NCI-H1694 (cell line): Measurements from ENCODE around the gene NOS1AP.

Experiments used
- DNase-seq: peaks from one replicate; lab custom pipeline; 2025; lab: John Stamatoyannopoulos, UW

NOS1AP gene

DNA sequence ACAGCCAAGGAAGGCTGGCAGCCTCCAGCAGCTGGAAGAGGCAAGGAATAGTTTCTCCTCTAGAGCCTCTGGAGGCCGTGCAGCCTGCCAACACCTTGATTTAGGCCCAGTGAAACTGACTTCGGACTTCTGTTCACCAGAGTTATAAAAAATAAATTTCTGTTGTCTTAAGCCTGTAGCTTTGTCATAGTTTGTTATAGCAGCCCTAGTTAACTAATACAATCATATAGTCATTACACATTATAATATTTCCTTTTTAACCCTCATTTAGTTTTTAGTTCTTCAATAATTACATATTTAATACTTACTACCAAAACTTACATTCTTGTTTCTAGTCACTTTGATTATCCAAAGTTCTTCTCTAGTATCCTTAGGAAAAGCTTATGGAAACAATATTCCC is 20.3 kb downstream of the NOS1AP start:
- DNase-seq = no peak

DNA sequence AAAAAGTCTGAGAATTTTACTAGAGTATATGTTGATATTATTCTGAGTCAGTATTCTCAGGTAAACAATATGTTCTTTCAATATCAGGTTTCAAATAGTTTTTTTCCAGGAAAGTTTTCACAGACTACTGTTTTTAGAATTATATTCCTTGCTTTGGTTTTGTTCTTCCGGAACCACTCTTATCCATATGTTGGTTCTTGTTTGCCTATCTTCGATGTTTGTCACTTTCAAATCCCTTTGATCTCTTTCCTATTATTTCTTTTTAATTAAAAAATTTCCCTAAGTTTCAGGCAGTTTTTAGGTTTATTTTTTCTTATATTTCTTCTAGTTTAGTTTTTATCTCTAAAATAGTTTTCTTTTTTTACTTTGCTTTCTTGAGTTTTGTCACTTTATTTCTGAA is 20.9 kb downstream of the NOS1AP start:
- DNase-seq = no peak

DNA sequence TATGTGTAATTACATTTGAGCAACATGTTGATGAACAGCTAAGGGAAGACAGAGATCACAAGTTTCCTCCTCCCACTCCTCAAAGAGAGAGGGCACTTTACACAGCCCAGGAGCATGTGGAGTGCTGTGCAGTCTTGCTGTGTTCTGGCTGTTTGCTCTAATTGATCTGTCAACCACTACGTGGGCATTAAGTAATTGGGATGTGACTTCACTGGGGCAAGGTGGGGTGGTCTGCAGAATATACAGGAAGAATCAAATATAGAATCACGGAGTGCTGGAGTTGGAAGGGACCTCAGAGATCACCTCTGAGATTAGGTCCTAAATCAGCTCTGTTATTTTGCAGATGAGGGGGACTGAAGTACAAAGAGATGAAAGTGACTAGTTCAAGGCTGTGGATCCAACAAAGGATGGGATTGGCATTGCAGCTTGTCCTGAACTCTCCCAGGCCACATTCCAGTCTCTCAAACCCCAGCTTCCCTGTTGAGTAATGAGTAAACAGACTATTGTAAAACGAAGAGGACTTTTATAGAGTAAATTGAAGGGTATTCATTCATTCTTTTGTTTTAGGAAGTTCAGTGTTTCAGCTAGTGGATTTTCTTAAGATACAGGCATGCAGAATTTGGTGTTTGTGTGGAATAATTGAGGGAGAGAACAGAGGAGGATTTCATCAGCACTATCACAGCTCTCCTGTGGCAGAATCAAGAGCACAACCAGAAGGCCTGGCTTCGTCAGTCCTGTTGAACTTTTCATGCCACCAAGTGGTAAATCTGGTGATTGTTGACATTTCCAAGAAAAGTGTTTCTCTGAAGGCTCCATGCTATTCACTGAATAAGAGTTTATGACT is 22.4 kb downstream of the NOS1AP start:
- DNase-seq = no peak

DNA sequence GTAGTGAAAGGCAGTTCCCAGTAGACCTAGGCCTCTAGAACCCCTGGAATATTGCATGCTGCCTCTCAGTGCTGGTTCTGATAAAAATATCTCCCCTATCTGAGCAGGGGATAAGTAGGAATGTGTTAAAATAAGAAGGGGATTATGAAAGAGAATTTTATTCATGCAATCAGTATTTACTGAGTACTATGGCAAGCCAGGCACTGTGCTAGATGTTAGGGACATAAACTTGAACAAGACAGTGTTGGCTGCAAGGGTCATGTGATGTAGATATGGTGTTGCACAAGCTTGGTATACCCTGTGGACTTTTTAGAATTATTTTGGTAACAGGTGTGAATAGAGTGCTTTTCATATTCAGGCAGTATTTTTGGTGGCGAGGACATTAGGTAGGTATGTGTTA is 23.6 kb downstream of the NOS1AP start:
- no peak for DNase-seq

DNA sequence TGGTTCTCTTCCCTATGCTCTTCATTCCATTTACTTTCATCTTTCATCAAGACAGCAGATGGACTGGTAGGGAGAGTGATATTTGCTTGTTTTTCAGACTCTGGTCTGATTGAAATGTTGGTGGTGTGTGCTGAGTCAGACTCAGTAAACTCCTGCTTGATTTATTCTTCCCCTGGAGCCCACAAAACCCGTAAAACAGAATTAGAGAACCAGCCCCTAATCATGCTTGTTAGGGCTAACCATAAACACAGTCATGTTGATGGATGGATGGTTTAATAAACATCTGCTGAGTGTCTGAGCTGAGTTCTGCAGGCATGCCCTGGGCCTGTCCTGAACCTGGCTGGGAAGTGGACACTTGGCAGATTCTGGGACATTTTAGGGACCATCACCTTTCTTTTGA is 24.8 kb downstream of the NOS1AP start:
- DNase-seq = peak; percentile 22

DNA sequence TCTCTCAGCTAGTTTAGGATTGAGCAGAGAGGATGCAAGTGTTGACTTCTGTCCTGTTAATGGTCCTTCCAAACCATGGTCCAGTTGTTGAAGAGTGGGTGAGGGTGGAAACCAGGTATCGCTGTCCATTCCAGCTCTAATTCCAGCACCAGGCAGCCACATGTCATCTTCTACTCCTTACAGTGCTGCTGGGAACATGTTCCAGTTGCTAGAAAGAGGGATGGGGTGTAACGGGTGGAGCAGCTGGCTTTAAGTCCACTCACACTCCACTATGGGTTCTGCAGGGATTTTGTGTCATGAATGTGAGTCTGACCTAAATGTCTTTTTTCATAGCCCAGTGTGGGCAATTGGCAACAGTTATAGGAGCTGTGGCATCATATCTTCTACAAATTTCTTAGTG is 25.2 kb downstream of the NOS1AP start:
- DNase-seq = no peak

DNA sequence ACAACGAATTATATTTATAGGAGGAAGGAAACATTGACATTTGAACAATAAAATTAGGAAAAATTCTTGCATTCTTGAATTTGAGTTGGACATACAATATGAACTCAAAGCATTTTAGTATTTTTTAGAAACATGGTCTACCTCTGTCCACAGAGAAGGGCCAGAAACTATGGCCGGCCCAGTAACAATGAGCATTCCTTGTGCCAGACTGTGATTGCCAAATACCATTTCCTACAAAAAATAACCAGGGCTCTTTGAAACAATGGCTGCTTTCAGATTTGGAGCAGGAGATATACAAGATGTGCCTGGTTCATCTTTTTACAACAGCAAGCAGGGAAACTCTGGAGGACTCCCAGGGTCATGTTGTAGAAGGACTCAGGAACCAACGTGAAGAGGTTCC is 38.4 kb downstream of the NOS1AP start:
- DNase-seq = no peak

DNA sequence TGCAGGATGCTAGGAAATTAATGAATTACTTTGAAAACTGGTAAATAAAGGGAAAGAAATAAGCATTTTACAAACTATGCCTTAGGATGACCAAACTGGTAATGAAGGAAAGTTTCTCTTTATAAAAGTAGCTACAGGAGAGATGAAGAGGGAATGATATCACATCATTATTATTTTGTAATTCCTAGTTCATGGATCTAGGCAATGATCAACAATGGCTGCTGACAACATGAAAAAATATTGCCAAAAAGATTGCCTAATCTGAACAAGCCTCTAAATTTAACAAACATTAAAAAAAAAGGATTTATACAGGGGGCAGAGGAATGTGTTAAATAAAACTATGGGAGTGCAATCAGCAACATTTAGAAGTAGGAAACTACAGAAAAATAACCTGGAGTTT is 38.9 kb downstream of the NOS1AP start:
- no peak for DNase-seq

DNA sequence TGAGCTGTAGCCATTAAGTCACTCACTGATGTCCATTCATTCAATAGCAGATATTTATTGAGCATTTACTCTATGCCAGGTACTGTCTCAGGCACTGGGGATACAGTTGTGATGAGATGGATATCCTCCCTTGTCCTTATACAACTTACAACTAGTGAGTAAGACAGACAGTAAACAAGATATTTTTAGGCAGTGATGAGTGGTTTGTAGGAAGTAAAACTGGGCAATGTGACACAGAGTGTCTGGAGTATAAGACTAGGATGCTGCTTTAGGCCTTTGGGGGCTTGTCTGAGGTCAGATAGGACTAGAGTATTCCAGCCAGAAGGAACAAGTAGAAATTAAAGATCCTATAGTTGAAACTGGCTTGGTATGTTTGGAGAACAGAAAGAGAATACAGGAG is 41.4 kb downstream of the NOS1AP start:
- DNase-seq = no peak

DNA sequence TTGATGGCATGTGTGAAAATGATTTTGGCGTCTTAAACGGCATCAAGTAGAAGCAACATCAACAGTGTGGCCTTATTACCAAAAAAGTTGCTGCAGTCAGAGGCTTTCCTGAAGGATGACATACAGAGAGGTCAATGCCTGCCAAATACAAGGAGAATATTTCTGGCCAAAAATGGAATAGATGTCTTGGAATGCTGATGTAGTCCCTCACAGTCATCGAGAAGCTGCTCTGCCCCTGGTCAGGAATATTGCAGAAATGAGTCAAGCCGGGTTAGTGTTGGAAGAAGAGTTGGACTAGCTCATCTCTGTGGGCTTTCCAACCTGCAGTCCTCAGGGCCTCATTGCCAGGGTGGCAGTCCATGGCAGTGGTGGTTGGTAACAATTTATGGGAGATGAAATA is 42.1 kb downstream of the NOS1AP start:
- no peak for DNase-seq

DNA sequence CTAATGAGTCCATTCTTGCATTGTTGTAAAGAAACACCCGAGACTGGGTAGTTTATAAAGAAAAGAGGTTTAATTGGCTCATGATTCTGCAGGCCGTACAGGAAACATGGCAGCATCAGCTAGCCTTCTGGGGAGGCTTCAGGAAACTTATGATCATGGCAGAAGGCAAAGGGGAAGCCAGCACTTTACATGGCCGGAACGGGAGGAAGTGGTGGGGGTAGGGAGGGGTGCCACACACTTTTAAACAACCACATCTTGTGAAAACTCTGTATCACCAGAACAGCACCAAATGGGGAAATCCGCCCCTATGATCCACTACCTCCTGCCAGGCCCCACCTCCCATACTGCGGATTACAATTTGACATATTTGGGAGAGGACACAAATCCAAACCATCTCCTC is 43.9 kb downstream of the NOS1AP start:
- no peak for DNase-seq

DNA sequence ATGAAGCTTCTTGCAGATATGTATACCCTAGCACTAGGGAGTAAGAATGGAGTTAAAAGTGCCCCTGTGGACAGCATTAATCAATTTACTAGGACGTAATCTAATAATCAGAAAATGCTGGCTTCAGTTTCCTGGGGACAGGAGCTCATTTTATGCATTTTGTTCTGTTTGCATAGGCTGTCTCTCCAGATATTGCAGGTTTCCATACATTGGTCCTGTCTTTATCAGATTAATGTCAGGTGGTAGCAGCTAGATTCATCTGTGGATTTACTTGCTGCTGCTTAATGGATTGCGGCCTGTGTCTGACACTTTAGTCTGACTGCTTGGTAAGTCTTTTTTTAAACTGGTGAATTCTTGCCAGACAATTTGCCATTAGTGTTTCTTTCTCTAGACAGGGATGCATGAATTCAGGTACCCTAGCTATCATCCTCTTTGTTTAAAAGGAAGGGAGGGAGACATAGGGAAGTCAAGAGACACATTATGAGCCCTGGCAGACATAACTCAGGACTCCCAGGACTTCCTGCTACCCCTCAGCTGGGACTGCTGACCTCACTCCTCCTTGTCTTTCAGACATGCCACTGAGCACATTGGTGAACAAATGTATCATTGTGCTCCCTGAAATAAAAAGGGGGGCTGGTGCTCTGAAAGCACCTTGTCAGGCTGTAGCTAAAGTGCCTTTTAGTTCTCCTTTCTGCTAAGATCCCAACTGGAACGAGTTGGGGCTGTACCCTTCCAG is 47.7 kb downstream of the NOS1AP start:
- DNase-seq = no peak

DNA sequence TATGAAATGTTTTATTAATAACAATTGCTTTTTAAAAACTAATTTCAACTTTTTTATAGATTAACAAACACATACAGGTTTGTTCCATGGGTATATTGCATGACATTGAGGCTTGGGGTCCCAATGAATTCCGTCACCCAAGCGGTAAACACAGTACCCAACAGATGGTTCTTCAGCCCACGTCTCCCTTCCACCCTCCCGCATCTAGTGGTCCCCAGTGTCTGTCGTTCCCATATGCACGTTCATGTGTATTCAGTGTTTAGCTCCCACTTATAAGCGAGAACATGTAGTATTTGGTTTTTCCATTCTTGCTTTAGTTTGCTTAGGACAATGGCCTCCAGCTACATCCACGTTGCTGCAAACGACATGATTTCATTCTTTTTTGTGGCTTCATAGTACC is 48.6 kb downstream of the NOS1AP start:
- no peak for DNase-seq

DNA sequence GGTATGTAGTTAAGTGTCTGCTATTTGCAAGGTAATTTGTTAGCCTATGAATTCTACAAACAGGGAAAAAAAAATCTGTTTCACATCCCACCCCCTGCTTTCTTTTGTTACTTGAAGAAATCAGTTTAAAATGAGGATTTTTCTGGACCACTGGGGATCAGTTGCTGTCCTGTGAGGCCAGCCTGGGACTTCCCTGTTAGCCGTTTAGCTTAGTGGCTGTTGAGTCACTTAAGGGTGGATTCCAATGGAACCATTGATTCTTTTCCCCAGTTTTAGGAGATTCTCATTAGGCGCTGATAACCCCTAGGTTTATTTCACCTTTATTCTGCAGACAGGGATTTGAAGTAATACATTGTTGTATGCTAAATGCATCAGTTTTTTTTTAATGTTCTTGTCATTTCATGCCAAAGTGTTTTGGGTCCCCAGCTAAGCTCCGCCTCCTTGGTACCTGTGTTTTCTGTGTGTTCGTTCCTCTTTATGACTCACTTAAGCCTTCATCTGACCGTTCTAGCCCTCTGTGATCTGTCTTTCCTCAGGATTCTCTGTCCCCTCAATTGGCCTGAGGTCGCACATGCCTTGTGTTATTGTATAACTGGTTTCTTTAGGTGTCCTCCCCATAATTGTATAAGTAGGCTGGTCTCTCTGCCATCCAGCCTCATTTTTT is 59.3 kb downstream of the NOS1AP start:
- no peak for DNase-seq

DNA sequence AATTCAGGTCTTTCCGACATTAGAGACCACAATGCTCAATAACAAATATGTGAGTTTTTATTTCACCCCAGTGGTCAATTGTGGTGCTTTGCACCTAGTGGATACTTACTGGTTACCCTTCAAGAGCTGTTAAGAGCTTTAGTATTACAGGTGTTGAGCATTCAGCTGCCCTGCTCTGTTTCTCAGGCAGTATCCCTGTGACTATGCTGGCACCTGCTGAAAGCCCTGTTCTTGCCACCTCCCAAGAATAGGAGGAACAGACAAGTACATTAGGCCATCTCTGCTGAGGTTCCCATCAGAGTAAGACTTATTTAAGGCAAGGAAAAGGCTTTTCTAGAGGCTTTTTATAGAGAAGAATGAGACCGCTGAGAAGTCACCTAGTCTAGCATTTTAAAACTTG is 60.8 kb downstream of the NOS1AP start:
- no peak for DNase-seq

DNA sequence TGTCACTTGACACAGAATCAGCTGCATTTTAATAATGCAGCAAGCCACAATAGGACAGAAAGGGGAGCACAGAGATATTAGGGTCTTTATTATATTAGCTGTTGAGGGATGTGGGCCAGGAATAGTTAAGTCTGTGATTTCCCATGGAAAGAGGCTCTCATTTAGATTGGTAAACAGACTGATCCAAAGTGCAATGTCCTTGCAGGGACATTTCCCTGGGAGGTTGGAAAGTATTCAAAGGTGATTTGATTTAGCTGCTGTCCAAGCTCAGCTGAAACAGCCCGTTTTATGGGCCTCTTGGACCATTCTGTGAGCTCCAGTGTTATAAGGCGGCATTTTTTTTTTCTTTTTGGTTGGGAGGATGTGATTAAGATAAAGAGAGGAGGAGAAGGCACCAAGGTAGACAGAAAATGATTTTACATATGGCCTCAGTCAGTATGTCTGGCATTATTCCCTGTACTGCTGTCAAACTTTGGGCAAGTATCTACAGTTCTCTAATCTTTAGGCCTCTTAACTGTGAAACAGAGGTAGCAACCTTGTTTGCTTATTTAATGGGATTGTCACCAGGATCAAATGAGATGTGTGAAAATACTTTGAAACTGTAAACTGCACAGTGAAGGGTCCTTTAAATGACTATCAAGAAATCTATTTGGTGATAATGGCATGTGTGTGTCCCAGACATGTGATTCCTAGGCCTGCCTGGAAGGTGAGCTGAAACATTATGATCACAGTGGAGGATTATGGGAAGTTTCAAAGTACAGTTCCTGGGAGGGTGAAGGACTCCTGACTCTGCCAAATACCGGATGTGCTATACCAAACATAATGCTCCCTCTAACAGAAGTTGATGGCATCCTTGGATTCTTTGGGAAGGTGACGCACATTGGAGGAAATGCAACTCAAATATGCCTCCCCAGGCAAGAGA is 62.2 kb downstream of the NOS1AP start:
- no peak for DNase-seq

DNA sequence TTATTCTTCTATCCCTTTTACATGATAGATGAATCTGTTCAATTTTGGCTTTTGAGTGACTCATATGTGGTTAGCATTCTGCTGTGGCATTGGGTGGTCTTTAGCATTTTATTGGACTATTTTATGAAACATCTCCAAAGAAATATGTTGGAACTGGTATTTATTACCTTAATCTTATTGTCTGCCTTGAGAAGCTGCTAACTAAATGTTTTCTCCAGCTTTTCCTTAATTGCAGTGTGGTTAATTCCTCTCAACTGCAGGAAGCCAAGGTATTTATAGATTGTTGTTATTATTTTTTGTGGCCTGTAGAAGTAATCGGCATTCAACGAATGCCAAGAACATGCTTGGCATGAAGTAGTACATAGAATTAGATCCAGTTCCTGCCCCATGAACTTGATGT is 64.1 kb downstream of the NOS1AP start:
- DNase-seq = no peak

DNA sequence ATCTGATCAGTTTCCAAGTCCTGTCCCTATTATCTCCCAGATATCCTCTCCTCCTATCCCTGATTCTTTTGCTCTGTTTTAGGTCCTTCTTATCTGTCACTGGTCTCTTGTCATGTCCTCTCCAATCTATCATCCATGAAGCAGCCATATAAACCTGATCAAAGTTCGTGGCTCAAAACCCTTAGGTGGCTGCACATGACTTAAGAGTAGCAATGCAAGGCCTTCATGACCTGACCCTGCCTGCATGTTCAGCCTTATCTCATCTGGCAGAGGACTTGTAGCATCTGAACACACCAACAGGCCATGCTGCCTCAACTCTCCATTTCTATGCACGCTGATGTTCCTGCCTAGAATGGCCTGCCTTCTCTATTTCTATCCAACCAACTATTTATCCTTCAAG is 65.2 kb downstream of the NOS1AP start:
- no peak for DNase-seq

DNA sequence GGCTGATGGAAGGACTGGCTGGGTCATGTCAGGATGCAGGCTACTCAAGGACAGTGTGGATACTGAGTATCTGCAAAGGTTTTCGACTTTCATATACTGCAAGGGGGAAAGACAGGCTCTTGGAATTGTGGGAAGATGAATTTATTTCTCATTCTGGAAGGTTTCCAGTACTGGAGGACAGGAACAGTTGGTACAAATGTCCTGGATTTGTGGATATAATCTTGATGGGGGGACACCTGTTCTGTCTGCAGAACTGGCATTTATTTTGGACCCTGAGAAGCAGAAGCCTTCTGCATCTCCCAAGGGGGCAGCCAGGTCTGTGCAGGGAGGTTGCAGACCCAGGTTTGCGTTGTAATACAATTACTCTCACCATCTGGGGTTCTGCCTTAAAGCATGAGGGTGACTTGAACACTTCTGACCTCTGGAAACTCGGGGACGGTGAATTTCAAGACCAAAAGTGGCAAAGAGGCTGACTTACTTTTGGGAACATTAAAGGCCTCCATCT is 65.8 kb downstream of the NOS1AP start:
- DNase-seq = no peak

DNA sequence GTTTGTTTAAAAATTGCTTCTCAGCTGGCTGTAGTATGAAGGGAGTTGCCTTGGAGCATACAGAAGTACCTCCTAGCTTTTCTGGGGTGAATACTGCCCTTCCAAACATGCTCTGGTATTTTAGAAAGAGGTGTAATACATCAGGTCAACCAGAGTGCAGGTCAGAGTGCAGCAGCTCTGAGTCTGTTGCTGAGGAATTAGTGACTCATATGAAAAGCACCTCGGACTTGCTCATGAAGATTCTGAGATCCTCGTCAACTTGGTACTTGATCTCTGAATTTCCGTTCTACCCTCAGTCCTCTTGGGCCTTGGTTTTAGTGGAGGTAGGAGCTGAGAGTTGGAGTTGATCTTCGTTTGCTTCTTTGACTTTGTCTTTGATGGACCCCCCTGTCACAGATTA is 67.3 kb downstream of the NOS1AP start:
- no peak for DNase-seq

DNA sequence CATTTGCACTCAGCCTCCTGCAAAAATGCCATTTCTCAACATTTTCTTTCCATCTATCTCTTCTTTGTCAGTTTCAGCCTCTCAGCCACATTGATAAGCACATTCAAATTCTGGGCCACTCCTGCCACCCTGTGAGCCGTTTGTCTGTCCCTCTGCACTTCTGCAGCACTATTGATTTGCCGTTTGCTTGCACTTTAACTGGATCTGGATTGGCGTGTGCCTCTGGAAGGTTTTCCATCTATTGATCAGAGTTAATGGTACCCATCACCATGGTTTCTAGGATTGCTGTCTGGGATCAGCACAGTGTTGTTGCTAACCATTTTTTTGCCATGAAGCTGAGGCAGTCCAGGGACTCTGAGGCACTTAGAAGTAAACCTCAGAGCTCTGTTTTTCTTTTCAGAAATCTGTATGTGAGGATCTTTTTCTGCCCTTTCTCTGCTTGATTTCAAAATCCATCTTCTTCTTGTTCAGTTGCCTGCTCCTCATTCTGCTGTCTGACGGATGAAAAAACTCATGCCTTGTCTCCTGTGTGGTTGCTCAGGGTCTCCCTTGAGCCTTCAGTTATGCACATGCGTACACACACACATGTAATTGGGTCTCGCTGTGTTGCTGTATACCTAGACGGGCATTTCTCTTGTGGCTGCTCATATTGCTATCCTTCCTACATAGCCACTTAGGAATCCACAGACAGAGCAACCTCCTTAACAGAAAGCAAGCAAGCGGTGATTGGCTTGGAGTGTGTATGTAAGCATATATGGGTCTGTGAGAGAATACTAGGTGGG is 67.9 kb downstream of the NOS1AP start:
- DNase-seq = no peak
